Measurements from ENCODE around the gene UBE2L6. TPM values are rescaled to one million over a fixed set of nuclear protein-coding genes. Genes with fewer than 3 reads are reported as not detected.

Gene UBE2L6
- total RNA-seq, 6 experiments from 2014 or later, result 36.6 to 124 (median 58.6) TPM

GRCh38 chr11:57529012-57529411, 38.5 kb downstream of the UBE2L6 start:
- no peak overlapping the region for H3K4me3 ChIP-seq
- H3K9me3 ChIP-seq, result no peaks in the 10 kb centered on the region
- peaks cover 0 to 21% (median 0%) of the 10 kb centered on the region in 4 donors for H3K4me1 ChIP-seq
- TF ChIP-seq POLR2A (IDR thresholded peaks at IDR 0.05), result no peak
- TF ChIP-seq, protein P1, sequence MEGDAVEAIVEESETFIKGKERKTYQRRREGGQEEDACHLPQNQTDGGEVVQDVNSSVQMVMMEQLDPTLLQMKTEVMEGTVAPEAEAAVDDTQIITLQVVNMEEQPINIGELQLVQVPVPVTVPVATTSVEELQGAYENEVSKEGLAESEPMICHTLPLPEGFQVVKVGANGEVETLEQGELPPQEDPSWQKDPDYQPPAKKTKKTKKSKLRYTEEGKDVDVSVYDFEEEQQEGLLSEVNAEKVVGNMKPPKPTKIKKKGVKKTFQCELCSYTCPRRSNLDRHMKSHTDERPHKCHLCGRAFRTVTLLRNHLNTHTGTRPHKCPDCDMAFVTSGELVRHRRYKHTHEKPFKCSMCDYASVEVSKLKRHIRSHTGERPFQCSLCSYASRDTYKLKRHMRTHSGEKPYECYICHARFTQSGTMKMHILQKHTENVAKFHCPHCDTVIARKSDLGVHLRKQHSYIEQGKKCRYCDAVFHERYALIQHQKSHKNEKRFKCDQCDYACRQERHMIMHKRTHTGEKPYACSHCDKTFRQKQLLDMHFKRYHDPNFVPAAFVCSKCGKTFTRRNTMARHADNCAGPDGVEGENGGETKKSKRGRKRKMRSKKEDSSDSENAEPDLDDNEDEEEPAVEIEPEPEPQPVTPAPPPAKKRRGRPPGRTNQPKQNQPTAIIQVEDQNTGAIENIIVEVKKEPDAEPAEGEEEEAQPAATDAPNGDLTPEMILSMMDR (IDR thresholded peaks at IDR 0.05), result no peak
- no peak for ATAC-seq
- H3K36me3 ChIP-seq, result peaks cover 0 to 8% (median 0%) of the 10 kb centered on the region in 4 donors
- no peaks in the 10 kb centered on the region for H3K27me3 ChIP-seq
- no peak overlapping the region for H3K27ac ChIP-seq
- DNase-seq, result no peak
- intact Hi-C loops (cut with DNase I), result loop anchor here (5.0 to 10.0 kb wide), 3 partner anchors 37 to 187 kb away; no protein-coding TSS in a partner anchor

DNA sequence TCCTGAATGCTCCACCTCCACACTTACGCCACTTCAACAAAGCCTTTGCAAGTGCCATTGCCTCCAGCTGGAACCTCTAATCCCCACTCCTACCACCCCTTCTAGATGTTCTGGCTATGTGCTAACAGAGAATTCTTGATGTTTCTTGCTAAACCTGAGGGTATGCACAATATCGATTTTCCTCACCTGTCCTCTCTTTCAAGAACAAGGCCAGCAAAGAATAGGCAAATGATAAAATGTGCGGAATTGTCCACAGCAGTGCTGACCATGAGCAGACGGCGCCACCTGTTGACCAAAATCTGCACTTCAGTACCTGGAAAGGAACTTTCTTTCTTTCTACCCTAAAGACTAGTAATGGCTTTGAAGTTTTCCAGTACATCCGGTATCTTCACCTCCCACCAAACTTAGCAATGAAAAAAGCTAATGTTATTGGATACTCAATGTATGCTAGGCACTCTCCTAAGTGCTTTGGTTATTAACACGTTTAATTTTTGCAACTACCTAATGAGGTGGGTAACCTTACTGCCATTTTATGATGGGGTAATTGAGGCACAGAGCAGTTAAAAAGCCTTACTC, 40.3 kb downstream of the UBE2L6 start:
- Histone ChIP-seq H3K4me3 (no peak overlapping the region), H3K9me3 (no peaks in the 10 kb centered on the region), H3K36me3 (peaks cover 0 to 8% (median 0%) of the 10 kb centered on the region in 4 donors), H3K27ac (no peak overlapping the region), H3K27me3 (no peaks in the 10 kb centered on the region), H3K4me1 (peaks cover 0 to 21% (median 0%) of the 10 kb centered on the region in 4 donors)
- DNase-seq (peak; percentile 65 to 77 (median 69)), ATAC-seq (peak; percentile 41 to 53 (median 47))
- TF ChIP-seq, protein P1 (IDR thresholded peaks at IDR 0.05), result peak; percentile 96
- TF ChIP-seq POLR2A (IDR thresholded peaks at IDR 0.05), result no peak
- intact Hi-C loops (cut with DNase I), result loop anchor here (5.0 to 10.0 kb wide), 3 partner anchors 35 to 185 kb away; no protein-coding TSS in a partner anchor
- 13% methylated on average over 7 of the region's 7 CpGs for WGBS (ENCODE audit: insufficient coverage, low coverage, low lambda C conversion rate, missing lambda C conversion rate)

DNA sequence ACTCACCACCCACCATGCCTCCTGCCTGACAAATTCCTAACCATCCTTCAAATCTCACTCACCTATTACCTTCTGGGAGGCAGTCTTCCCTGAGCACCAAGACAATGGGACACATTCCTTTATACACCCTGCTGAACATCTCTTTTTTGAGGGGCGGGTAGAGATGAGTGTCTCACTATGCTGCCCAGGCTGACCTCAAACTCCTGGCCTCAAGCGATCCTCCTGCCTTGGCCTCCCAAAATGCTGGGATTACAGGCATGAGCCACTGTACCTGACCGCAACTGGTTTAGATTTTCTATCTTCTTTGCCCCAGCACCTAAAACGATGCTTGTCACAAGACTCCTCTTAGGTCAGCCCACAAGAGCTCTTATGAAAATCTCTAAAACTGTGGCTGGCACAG, 44.1 kb downstream of the UBE2L6 start:
- H3K27me3 ChIP-seq, result no peaks in the 10 kb centered on the region
- DNase-seq, result no peak
- H3K9me3 ChIP-seq, result no peaks in the 10 kb centered on the region
- no peak overlapping the region for H3K4me3 ChIP-seq
- WGBS (ENCODE audit: insufficient coverage, low coverage, low lambda C conversion rate, missing lambda C conversion rate), result 86% methylated on average over 4 of the region's 4 CpGs
- H3K4me1 ChIP-seq, result no peaks in the 10 kb centered on the region
- no peak overlapping the region for H3K27ac ChIP-seq
- peaks cover 0 to under 1% (median 0%) of the 10 kb centered on the region in 4 donors for H3K36me3 ChIP-seq
- no peak for TF ChIP-seq POLR2A (IDR thresholded peaks at IDR 0.05)
- TF ChIP-seq, protein P1 (IDR thresholded peaks at IDR 0.05), result no peak
- no peak for ATAC-seq
- intact Hi-C loops (cut with DNase I), result loop anchor here in 1 of 2 donors (10.0 kb wide), 1 partner anchor 49 kb away; no protein-coding TSS in a partner anchor

GRCh38 chr11:57521116-57521515, 46.4 kb downstream of the UBE2L6 start:
- Histone ChIP-seq H3K27ac (no peak overlapping the region), H3K9me3 (no peaks in the 10 kb centered on the region), H3K4me3 (no peak overlapping the region), H3K4me1 (peaks cover 0 to 2% (median 0%) of the 10 kb centered on the region in 4 donors), H3K27me3 (no peaks in the 10 kb centered on the region), H3K36me3 (no peaks in the 10 kb centered on the region)
- intact Hi-C loops (cut with DNase I), result loop anchor here in 1 of 2 donors (10.0 kb wide), 1 partner anchor 46 kb away; no protein-coding TSS in a partner anchor
- ATAC-seq (no peak), DNase-seq (no peak)
- 91% methylated on average over 2 of the region's 2 CpGs for WGBS (ENCODE audit: insufficient coverage, low coverage, low lambda C conversion rate, missing lambda C conversion rate)
- TF ChIP-seq, protein P1 (IDR thresholded peaks at IDR 0.05), result no peak
- TF ChIP-seq POLR2A (IDR thresholded peaks at IDR 0.05), result no peak
